GM23338 (cell line): ENCODE data around the gene RIPPLY1. TPM values are rescaled to one million over a fixed set of nuclear protein-coding genes. Genes with fewer than 3 reads are reported as not detected.

Experiments used
- ATAC-seq: fragments of 200-7000 bp; cut with Tn5 transposase; 3 replicates; pipeline ENCODE4 v1.9.1; 2020
- DNase-seq: peaks from one replicate; pipeline ENCODE4 v3.0.0-alpha.2; 2015; ENCODE audit warnings: low spot score
- H2AFZ ChIP-seq: fragments of 200-600 bp; sonication (generic); 2 replicates; pipeline ENCODE4 v1.8.0; 2016; ENCODE audit warnings: antibody characterized with exemption, mild to moderate bottlenecking, moderate library complexity
- H3F3A ChIP-seq: fragments of 200-600 bp; sonication (generic); replicated peaks from 2 replicates; pipeline ENCODE4 v1.8.0; 2017; ENCODE audit warnings: antibody characterized with exemption, mixed run types, low read depth
- H3K27ac ChIP-seq: fragments of 200-600 bp; sonication (generic); 2 replicates; pipeline ENCODE4 v1.6.1; 2016; ENCODE audit warnings: low read depth
- H3K27me3 ChIP-seq: fragments of 200-600 bp; sonication (generic); 2 replicates; pipeline ENCODE4 v1.8.0; 2016; ENCODE audit warnings: mild to moderate bottlenecking, mixed run types, moderate library complexity; ENCODE audit not compliant: insufficient read depth
- H3K36me3 ChIP-seq: fragments of 200-600 bp; sonication (generic); 2 replicates; pipeline ENCODE4 v1.8.0; 2016; ENCODE audit warnings: mild to moderate bottlenecking; ENCODE audit not compliant: insufficient read depth
- H3K4me1 ChIP-seq: fragments of 200-600 bp; sonication (generic); 2 replicates; pipeline ENCODE4 v1.8.0; 2016; ENCODE audit warnings: mild to moderate bottlenecking, moderate library complexity; ENCODE audit not compliant: insufficient read depth
- H3K4me2 ChIP-seq: fragments of 200-600 bp; sonication (generic); 2 replicates; pipeline ENCODE4 v1.7.1; 2017; ENCODE audit warnings: mixed run types
- H3K4me3 ChIP-seq: fragments of 200-600 bp; sonication (generic); 2 replicates; pipeline ENCODE4 v1.6.1; 2016; ENCODE audit warnings: mixed run types
- H3K79me2 ChIP-seq: fragments of 200-600 bp; sonication (generic); replicated peaks from 2 replicates; pipeline ENCODE4 v1.8.0; 2017; ENCODE audit warnings: mild to moderate bottlenecking; ENCODE audit not compliant: insufficient read depth
- H3K9me2 ChIP-seq: fragments of 200-600 bp; sonication (generic); 2 replicates; pipeline ENCODE4 v1.8.0; 2017; ENCODE audit not compliant: insufficient read depth
- H4K20me1 ChIP-seq: fragments of 200-600 bp; sonication (generic); replicated peaks from 2 replicates; pipeline ENCODE4 v1.8.0; 2017; ENCODE audit warnings: mild to moderate bottlenecking; ENCODE audit not compliant: insufficient read depth
- H3K27ac Mint-ChIP-seq: 2 replicates; pipeline ENCODE4 v1.8.0; 2020; ENCODE audit warnings: inconsistent platforms, mild to moderate bottlenecking, moderate library complexity, mixed read lengths
- H3K27me3 Mint-ChIP-seq: 3 replicates; pipeline ENCODE4 v1.8.0; 2022; ENCODE audit warnings: low read depth, mild to moderate bottlenecking, moderate library complexity, mixed read lengths, inconsistent platforms; ENCODE audit not compliant: insufficient read depth, poor library complexity
- H3K36me3 Mint-ChIP-seq: 3 replicates; pipeline ENCODE4 v1.8.0; 2021; ENCODE audit warnings: low read depth, mild to moderate bottlenecking, inconsistent platforms, moderate library complexity, mixed read lengths
- H3K4me1 Mint-ChIP-seq: 3 replicates; pipeline ENCODE4 v1.8.0; 2020; ENCODE audit warnings: mild to moderate bottlenecking, inconsistent platforms, mixed read lengths
- H3K4me3 Mint-ChIP-seq: 3 replicates; pipeline ENCODE4 v1.8.0; 2021; ENCODE audit warnings: moderate library complexity, mild to moderate bottlenecking, inconsistent platforms, mixed read lengths
- H3K9me3 Mint-ChIP-seq: 3 replicates; pipeline ENCODE4 v1.8.0; 2020; ENCODE audit warnings: moderate library complexity, mild to moderate bottlenecking, inconsistent platforms, mixed read lengths
- polyA plus RNA-seq: library from polyadenylated mRNA; unstranded; fragments of >200 nt; fragmentation: Nextera tagmentation; extraction: Ambion mirVana; gene quantifications from 2 replicates; pipeline ENCODE4 v1.2.1, GENCODE V29; 2016
- total RNA-seq: library from RNA; depleted of rRNA; stranded (reverse); fragments of >200 nt; shearing (Covaris generic); gene quantifications from 2 replicates; pipeline ENCODE4 v1.2.3, GENCODE V29; 2014
- TF ChIP-seq, protein P1 (sequence below), 2 experiments: fragments of 200-600 bp in 1 of 2; sonication (generic) in 1 of 2; conservative IDR thresholded peaks; 2 replicates each; pipeline versions ENCODE4 v1.5.1 to v1.6.1; 2016 to 2017; ENCODE audit warnings: antibody characterized with exemption in 2 of 2, low read depth in 2 of 2, mild to moderate bottlenecking in 2 of 2, moderate library complexity in 1 of 2
- TF ChIP-seq, protein P2 (sequence below): fragments of 250-450 bp; sonication (Bioruptor Pico); IDR thresholded peaks from 2 replicates; pipeline ENCODE4 v1.5.0; 2020; ENCODE audit warnings: mild to moderate bottlenecking, moderate library complexity

The RIPPLY1 gene
- total and polyA plus RNA-seq, 2 experiments from 2014 or later: not detected

GRCh38 chrX:106919932-106920452 lies 16.9 kb upstream of the RIPPLY1 start, which contains the start of gene CLDN2:
CLDN2 (plus strand) TSS chrX:106920402; CDS start chrX:106928229, 7,827 bp downstream.
- no peaks in the 10 kb centered on the region for H3K36me3 ChIP-seq
- H3K4me3 Mint-ChIP-seq: 0 out of 3 replicates have a peak within 1 kb of the TSS, but pooled peaks have one; percentile 12
- H3K4me1 ChIP-seq: no peaks in the 10 kb centered on the region
- H3K4me1 Mint-ChIP-seq: peaks cover 8% of the 10 kb centered on the region
- no peak within 1 kb of the TSS for H3K4me3 ChIP-seq
- H3K27ac Mint-ChIP-seq: no peak within 1 kb of the TSS
- TF ChIP-seq, protein P1, sequence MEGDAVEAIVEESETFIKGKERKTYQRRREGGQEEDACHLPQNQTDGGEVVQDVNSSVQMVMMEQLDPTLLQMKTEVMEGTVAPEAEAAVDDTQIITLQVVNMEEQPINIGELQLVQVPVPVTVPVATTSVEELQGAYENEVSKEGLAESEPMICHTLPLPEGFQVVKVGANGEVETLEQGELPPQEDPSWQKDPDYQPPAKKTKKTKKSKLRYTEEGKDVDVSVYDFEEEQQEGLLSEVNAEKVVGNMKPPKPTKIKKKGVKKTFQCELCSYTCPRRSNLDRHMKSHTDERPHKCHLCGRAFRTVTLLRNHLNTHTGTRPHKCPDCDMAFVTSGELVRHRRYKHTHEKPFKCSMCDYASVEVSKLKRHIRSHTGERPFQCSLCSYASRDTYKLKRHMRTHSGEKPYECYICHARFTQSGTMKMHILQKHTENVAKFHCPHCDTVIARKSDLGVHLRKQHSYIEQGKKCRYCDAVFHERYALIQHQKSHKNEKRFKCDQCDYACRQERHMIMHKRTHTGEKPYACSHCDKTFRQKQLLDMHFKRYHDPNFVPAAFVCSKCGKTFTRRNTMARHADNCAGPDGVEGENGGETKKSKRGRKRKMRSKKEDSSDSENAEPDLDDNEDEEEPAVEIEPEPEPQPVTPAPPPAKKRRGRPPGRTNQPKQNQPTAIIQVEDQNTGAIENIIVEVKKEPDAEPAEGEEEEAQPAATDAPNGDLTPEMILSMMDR (conservative IDR thresholded peaks at IDR 0.05; ENCODE audit: low read depth in 2 of 2): no peak
- TF ChIP-seq, protein P2, sequence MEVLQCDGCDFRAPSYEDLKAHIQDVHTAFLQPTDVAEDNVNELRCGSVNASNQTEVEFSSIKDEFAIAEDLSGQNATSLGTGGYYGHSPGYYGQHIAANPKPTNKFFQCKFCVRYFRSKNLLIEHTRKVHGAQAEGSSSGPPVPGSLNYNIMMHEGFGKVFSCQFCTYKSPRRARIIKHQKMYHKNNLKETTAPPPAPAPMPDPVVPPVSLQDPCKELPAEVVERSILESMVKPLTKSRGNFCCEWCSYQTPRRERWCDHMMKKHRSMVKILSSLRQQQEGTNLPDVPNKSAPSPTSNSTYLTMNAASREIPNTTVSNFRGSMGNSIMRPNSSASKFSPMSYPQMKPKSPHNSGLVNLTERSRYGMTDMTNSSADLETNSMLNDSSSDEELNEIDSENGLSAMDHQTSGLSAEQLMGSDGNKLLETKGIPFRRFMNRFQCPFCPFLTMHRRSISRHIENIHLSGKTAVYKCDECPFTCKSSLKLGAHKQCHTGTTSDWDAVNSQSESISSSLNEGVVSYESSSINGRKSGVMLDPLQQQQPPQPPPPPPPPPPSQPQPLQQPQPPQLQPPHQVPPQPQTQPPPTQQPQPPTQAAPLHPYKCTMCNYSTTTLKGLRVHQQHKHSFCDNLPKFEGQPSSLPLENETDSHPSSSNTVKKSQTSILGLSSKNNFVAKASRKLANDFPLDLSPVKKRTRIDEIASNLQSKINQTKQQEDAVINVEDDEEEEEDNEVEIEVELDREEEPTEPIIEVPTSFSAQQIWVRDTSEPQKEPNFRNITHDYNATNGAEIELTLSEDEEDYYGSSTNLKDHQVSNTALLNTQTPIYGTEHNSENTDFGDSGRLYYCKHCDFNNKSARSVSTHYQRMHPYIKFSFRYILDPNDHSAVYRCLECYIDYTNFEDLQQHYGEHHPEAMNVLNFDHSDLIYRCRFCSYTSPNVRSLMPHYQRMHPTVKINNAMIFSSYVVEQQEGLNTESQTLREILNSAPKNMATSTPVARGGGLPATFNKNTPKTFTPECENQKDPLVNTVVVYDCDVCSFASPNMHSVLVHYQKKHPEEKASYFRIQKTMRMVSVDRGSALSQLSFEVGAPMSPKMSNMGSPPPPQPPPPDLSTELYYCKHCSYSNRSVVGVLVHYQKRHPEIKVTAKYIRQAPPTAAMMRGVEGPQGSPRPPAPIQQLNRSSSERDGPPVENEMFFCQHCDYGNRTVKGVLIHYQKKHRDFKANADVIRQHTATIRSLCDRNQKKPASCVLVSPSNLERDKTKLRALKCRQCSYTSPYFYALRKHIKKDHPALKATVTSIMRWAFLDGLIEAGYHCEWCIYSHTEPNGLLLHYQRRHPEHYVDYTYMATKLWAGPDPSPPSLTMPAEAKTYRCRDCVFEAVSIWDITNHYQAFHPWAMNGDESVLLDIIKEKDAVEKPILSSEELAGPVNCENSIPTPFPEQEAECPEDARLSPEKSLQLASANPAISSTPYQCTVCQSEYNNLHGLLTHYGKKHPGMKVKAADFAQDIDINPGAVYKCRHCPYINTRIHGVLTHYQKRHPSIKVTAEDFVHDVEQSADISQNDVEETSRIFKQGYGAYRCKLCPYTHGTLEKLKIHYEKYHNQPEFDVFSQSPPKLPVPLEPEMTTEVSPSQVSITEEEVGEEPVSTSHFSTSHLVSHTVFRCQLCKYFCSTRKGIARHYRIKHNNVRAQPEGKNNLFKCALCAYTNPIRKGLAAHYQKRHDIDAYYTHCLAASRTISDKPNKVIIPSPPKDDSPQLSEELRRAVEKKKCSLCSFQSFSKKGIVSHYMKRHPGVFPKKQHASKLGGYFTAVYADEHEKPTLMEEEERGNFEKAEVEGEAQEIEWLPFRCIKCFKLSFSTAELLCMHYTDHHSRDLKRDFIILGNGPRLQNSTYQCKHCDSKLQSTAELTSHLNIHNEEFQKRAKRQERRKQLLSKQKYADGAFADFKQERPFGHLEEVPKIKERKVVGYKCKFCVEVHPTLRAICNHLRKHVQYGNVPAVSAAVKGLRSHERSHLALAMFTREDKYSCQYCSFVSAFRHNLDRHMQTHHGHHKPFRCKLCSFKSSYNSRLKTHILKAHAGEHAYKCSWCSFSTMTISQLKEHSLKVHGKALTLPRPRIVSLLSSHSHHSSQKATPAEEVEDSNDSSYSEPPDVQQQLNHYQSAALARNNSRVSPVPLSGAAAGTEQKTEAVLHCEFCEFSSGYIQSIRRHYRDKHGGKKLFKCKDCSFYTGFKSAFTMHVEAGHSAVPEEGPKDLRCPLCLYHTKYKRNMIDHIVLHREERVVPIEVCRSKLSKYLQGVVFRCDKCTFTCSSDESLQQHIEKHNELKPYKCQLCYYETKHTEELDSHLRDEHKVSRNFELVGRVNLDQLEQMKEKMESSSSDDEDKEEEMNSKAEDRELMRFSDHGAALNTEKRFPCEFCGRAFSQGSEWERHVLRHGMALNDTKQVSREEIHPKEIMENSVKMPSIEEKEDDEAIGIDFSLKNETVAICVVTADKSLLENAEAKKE (CRISPR knock-in tag): peak; percentile 43; the same call in 1 of the 2 replicates
- H3K36me3 Mint-ChIP-seq: no peaks in the 10 kb centered on the region
- H3K9me2 ChIP-seq: no peaks in the 10 kb centered on the region
- peak; percentile 98 for ATAC-seq
- H4K20me1 ChIP-seq: no peaks in the 10 kb centered on the region
- H3K79me2 ChIP-seq: no peaks in the 10 kb centered on the region
- H3K27me3 Mint-ChIP-seq: peaks cover 5% of the 10 kb centered on the region
- no peaks in the 10 kb centered on the region for H3K9me3 Mint-ChIP-seq
- H3F3A ChIP-seq: no peaks in the 10 kb centered on the region
- no peak within 1 kb of the TSS for H2AFZ ChIP-seq
- no peak within 1 kb of the TSS for H3K27ac ChIP-seq
- no peak within 1 kb of the TSS for H3K4me2 ChIP-seq
- peak; percentile 64 for DNase-seq
- H3K27me3 ChIP-seq: no peaks in the 10 kb centered on the region
